Measurements from ENCODE around the gene SEL1L. TPM values are rescaled to one million over a fixed set of nuclear protein-coding genes. Genes with fewer than 3 reads are reported as not detected.

Gene SEL1L
- total RNA-seq, 1 experiment from 2014 or later, result 41.4 TPM

DNA sequence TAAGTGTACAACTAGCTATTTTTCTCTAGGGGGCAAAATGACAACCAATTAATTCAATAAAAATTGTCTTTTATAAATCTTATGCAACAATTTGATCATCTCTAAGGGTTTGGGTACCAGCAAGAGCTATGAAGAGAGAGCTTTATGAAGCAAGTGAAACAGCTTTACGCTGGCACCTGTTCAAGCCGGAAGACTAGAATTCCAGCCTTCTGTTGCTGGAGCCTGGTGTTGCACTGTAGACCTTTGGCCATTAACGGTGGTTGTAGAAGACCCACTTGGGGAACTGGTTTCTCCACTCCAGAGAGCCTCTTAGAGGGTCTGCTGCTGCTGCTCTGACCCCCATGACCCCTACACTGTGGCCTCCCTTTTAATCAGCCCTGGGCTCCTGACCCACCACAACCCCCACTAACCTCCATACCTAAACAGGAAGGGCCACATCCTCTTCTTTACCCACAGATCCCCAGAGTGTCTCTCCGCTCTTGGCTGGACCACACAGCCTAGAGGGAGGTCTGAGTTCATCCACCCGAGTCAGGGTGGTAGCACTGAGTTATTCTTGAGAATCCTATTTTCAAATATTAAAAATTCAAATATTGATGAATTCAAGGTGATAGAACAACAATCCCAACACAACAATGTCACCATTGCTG lies 79.0 kb downstream of the SEL1L start:
- Histone ChIP-seq H3K9me2 (ENCODE audit: insufficient read depth) (no peaks in the 10 kb centered on the region), H3K9me3 (ENCODE audit: control insufficient read depth in 1 of 2, insufficient read depth in 1 of 2, low read depth in 1 of 2, low read length in 2 of 2) (no peaks in the 10 kb centered on the region)
- POLR2A ChIA-PET, result no interaction called here

More for the DNA sequence above, 79.0 kb downstream of the SEL1L start:
- CTCF ChIA-PET, result interaction anchor here (1.6 to 6.8 kb wide), 3 partner anchors 10 to 186 kb away, joined by 6 to 93 read pairs (median 11); no protein-coding TSS in a partner anchor
- Histone ChIP-seq H3K27me3 (ENCODE audit: insufficient read depth, low read length) (no peaks in the 10 kb centered on the region), H3K4me2 (ENCODE audit: low read length) (no peak overlapping the region), H3K4me3 (replicated peaks in 1 of 2; ENCODE audit: low read depth in 1 of 2, low read length in 2 of 2) (no peak overlapping the region), H3K36me3 (ENCODE audit: control insufficient read depth in 1 of 2, insufficient read depth in 2 of 2, low read length in 2 of 2) (no peaks in the 10 kb centered on the region), H3K27ac (ENCODE audit: low read depth, low read length) (no peak overlapping the region), H3K4me1 (ENCODE audit: control insufficient read depth in 1 of 2, insufficient read depth in 2 of 2, low read length in 2 of 2) (no peaks in the 10 kb centered on the region), H3K79me2 (ENCODE audit: insufficient read depth, low read length) (no peaks in the 10 kb centered on the region), H4K20me1 (ENCODE audit: insufficient read depth) (no peaks in the 10 kb centered on the region), H2AFZ (ENCODE audit: low read depth, low read length, poor library complexity, severe bottlenecking) (no peak overlapping the region), H3K9ac (ENCODE audit: low read length) (no peak overlapping the region)
- DNase-seq (ENCODE audit: low read depth, low spot score), result no peak
- intact Hi-C loops (cut with micrococcal nuclease), result no loop called here
- TF ChIP-seq, protein P1, sequence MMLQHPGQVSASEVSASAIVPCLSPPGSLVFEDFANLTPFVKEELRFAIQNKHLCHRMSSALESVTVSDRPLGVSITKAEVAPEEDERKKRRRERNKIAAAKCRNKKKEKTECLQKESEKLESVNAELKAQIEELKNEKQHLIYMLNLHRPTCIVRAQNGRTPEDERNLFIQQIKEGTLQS (IDR thresholded peaks at IDR 0.05), result no peak
- no peak for TF ChIP-seq ZFX (IDR thresholded peaks at IDR 0.05)
- TF ChIP-seq RAD21 (IDR thresholded peaks at IDR 0.05; ENCODE audit: low read depth), result no peak
- no peak for TF ChIP-seq POLR2A (IDR thresholded peaks at IDR 0.05; ENCODE audit: borderline replicate concordance, extremely low read depth, insufficient read depth, insufficient read length)
- TF ChIP-seq, protein P2, sequence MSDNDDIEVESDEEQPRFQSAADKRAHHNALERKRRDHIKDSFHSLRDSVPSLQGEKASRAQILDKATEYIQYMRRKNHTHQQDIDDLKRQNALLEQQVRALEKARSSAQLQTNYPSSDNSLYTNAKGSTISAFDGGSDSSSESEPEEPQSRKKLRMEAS (IDR thresholded peaks at IDR 0.05), result no peak
- no peak for TF ChIP-seq SP1 (IDR thresholded peaks at IDR 0.05; ENCODE audit: low read depth)
- no peak for TF ChIP-seq JUND (IDR thresholded peaks at IDR 0.05)
- no peak for TF ChIP-seq SIN3A (IDR thresholded peaks at IDR 0.05; ENCODE audit: low read depth)
- TF ChIP-seq ELF1 (IDR thresholded peaks at IDR 0.05; ENCODE audit: borderline replicate concordance, low read depth), result no peak
- TF ChIP-seq EZH2 (IDR thresholded peaks at IDR 0.05), result no peak
- TF ChIP-seq ZBTB33 (IDR thresholded peaks at IDR 0.05; ENCODE audit: extremely low read depth, insufficient replicate concordance, low read length), result no peak
- no peak for TF ChIP-seq TCF7L2 (IDR thresholded peaks at IDR 0.05; ENCODE audit: borderline replicate concordance, extremely low read depth, insufficient read depth, insufficient read length)
- TF ChIP-seq FOSL1 (IDR thresholded peaks at IDR 0.05; ENCODE audit: low read depth), result no peak
- no peak for TF ChIP-seq POLR2AphosphoS5 (IDR thresholded peaks at IDR 0.05; ENCODE audit: low read depth, low read length)
- no peak for TF ChIP-seq CBX3 (IDR thresholded peaks at IDR 0.05; ENCODE audit: low read depth)
- no peak for TF ChIP-seq EZH2phosphoT487 (IDR thresholded peaks at IDR 0.05; ENCODE audit: borderline replicate concordance)
- no peak for TF ChIP-seq EGR1 (IDR thresholded peaks at IDR 0.05; ENCODE audit: low read depth)
- RAD21 ChIA-PET (ENCODE audit: low non-redundant PET in 1 of 2, low total read pairs in 2 of 2, uncharacterized antibody in 2 of 2, unreplicated experiment in 2 of 2), result interaction anchor here (1.5 to 2.5 kb wide), 2 partner anchors 185 kb away, joined by 7 to 24 read pairs; no protein-coding TSS in a partner anchor
- no peak for ATAC-seq
- BruUV-seq (replicated peaks), result no TSS peak
